Common myeloid progenitor, CD34-positive (primary cell): ENCODE measurements around the gene ICAM5.
A peak's percentile ranks its signal among the peaks of the same experiment; 100 is the strongest.

Experiments used
- CTCF ChIA-PET: fragments of 350-600 bp; sonication (Branson Sonifier 250); formaldehyde crosslinking; loops from one replicate; lab custom pipeline; 2021; ENCODE audit warnings: antibody characterized with exemption; lab: Charles Lee
- POLR2A ChIA-PET: fragments of 350-600 bp; sonication (Branson Sonifier 250); formaldehyde crosslinking; loops from one replicate; lab custom pipeline; 2021; ENCODE audit warnings: antibody characterized with exemption; lab: Charles Lee
- DNase-seq, 3 donors: peaks; one replicate each; pipeline versions ENCODE4 v3.0.0 to v3.0.0-alpha.2; 2013
- H3K27ac ChIP-seq, 2 experiments: 1 replicate in 1 of 2; 2 replicates in 1 of 2; pipeline ENCODE4 v1.7.0; 2013; ENCODE audit warnings: inconsistent platforms in 2 of 2, low read length in 2 of 2, mild to moderate bottlenecking in 2 of 2, low read depth in 1 of 2, moderate library complexity in 1 of 2; ENCODE audit not compliant: severe bottlenecking in 2 of 2, insufficient read depth in 1 of 2, poor library complexity in 1 of 2
- H3K27me3 ChIP-seq, 5 experiments: replicated peaks in 2 of 5; 1 replicate in 3 of 5; 2 replicates in 2 of 5; pipeline versions ENCODE4 v1.6.1 to v1.7.0; 2013; ENCODE audit warnings: low read length in 4 of 5, mild to moderate bottlenecking in 2 of 5, moderate library complexity in 2 of 5, inconsistent platforms in 1 of 5; ENCODE audit not compliant: insufficient read depth in 5 of 5, control insufficient read depth in 4 of 5
- H3K36me3 ChIP-seq, 4 experiments: 1 replicate in 2 of 4; 2 replicates in 2 of 4; pipeline versions ENCODE4 v1.6.1 to v1.7.0; 2013; ENCODE audit warnings: low read length in 3 of 4, control low read depth in 1 of 4, mild to moderate bottlenecking in 1 of 4; ENCODE audit not compliant: control insufficient read depth in 4 of 4, insufficient read depth in 4 of 4
- H3K4me1 ChIP-seq, 4 experiments: 1 replicate in 3 of 4; 2 replicates in 1 of 4; pipeline versions ENCODE4 v1.6.1 to v1.7.1; 2013; ENCODE audit warnings: low read length in 3 of 4, mild to moderate bottlenecking in 3 of 4, control low read depth in 1 of 4, inconsistent platforms in 1 of 4, moderate library complexity in 1 of 4; ENCODE audit not compliant: control insufficient read depth in 4 of 4, insufficient read depth in 4 of 4; ENCODE audit errors: control extremely low read depth in 1 of 4
- H3K4me3 ChIP-seq, 7 experiments: 1 replicate in 4 of 7; 2 replicates in 3 of 7; pipeline versions ENCODE4 v1.5.1 to v1.7.0; 2013; ENCODE audit warnings: mild to moderate bottlenecking in 7 of 7, low read length in 6 of 7, moderate library complexity in 6 of 7, inconsistent platforms in 2 of 7, low read depth in 2 of 7, control low read depth in 1 of 7; ENCODE audit not compliant: insufficient read depth in 4 of 7, control insufficient read depth in 1 of 7; ENCODE audit errors: extremely low read depth in 1 of 7
- H3K9me3 ChIP-seq, 5 experiments: 1 replicate in 4 of 5; 2 replicates in 1 of 5; pipeline versions ENCODE4 v1.6.1 to v1.7.1; 2013; ENCODE audit warnings: low read length in 4 of 5, mild to moderate bottlenecking in 2 of 5, inconsistent platforms in 1 of 5, low read depth in 1 of 5, moderate library complexity in 1 of 5; ENCODE audit not compliant: control insufficient read depth in 4 of 5, insufficient read depth in 2 of 5; ENCODE audit errors: control extremely low read depth in 1 of 5
- WGBS: methylation state at CpG from one replicate; pipeline ENCODE4 v1.1.5; 2013; ENCODE audit not compliant: insufficient coverage; 5-methylcytosine and 5-hydroxymethylcytosine counted together

The ICAM5 gene

GRCh38 chr19:10316229-10317044, 26.7 kb downstream of the ICAM5 start:
- Histone ChIP-seq H3K27me3 (no peaks in the 10 kb centered on the region), H3K4me1 (peaks cover 0 to 14% (median 8%) of the 10 kb centered on the region in 4 experiments), H3K9me3 (no peaks in the 10 kb centered on the region), H3K4me3 (no peak overlapping the region), H3K27ac (peak overlapping the region in 1 of 2 experiments; percentile 66), H3K36me3 (peaks cover 13 to 51% (median 31%) of the 10 kb centered on the region in 4 experiments)
- CTCF ChIA-PET, result interaction anchor here (0.6 to 1.0 kb wide), 2 partner anchors 8 to 11 kb away, joined by 3 to 4 read pairs; no protein-coding TSS in a partner anchor
- no peak for DNase-seq
- WGBS, result 88% methylated on average over 18 of the region's 19 CpGs
- POLR2A ChIA-PET, result no interaction called here

GRCh38 chr19:10317045-10317856, 27.5 kb downstream of the ICAM5 start:
- Histone ChIP-seq H3K27ac (no peak overlapping the region), H3K27me3 (no peaks in the 10 kb centered on the region), H3K4me3 (no peak overlapping the region), H3K9me3 (no peaks in the 10 kb centered on the region), H3K4me1 (peaks cover 0 to 14% (median 8%) of the 10 kb centered on the region in 4 experiments), H3K36me3 (peaks cover 16 to 60% (median 39%) of the 10 kb centered on the region in 4 experiments)
- POLR2A ChIA-PET, result interaction anchor here (0.6 kb wide), 1 partner anchor 40 kb away, joined by 4 read pairs; no protein-coding TSS in a partner anchor
- no peak for DNase-seq
- 95% methylated on average over 24 of the region's 29 CpGs for WGBS
- CTCF ChIA-PET, result interaction anchor here (0.6 to 1.4 kb wide), 3 partner anchors 8 to 12 kb away, joined by 3 to 5 read pairs (median 4); no protein-coding TSS in a partner anchor

- CTCF ChIA-PET, result interaction anchor here (0.9 to 1.4 kb wide), 2 partner anchors 11 to 48 kb away, joined by 5 read pairs; no protein-coding TSS in a partner anchor
- H3K27me3 ChIP-seq, result no peaks in the 10 kb centered on the region
- peaks cover 20 to 67% (median 45%) of the 10 kb centered on the region in 4 experiments for H3K36me3 ChIP-seq
- POLR2A ChIA-PET, result interaction anchor here (0.6 kb wide), 1 partner anchor 41 kb away, joined by 4 read pairs; no protein-coding TSS in a partner anchor
- no peak for DNase-seq
- H3K4me3 ChIP-seq, result no peak overlapping the region
- H3K9me3 ChIP-seq, result no peaks in the 10 kb centered on the region
- H3K27ac ChIP-seq, result no peak overlapping the region
- 92% methylated on average over 3 of the region's 15 CpGs for WGBS
- peaks cover 0 to 14% (median 8%) of the 10 kb centered on the region in 4 experiments for H3K4me1 ChIP-seq
Measured at GRCh38 chr19:10317857-10318462, 28.2 kb downstream of the ICAM5 start.

GRCh38 chr19:10318807-10319682, 29.3 kb downstream of the ICAM5 start:
- DNase-seq, result no peak
- peaks cover 24 to 76% (median 52%) of the 10 kb centered on the region in 4 experiments for H3K36me3 ChIP-seq
- H3K4me3 ChIP-seq, result no peak overlapping the region
- no peaks in the 10 kb centered on the region for H3K9me3 ChIP-seq
- 95% methylated on average over 11 of the region's 13 CpGs for WGBS
- H3K27me3 ChIP-seq, result no peaks in the 10 kb centered on the region
- no peak overlapping the region for H3K27ac ChIP-seq
- POLR2A ChIA-PET, result no interaction called here
- CTCF ChIA-PET, result interaction anchor here (0.9 to 1.5 kb wide), 6 partner anchors 9 to 49 kb away, joined by 3 to 6 read pairs (median 5); no protein-coding TSS in a partner anchor
- peaks cover 0 to 14% (median 8%) of the 10 kb centered on the region in 4 experiments for H3K4me1 ChIP-seq

- Histone ChIP-seq H3K27ac (no peak overlapping the region), H3K9me3 (no peaks in the 10 kb centered on the region), H3K4me3 (no peak overlapping the region), H3K36me3 (peaks cover 27 to 87% (median 63%) of the 10 kb centered on the region in 4 experiments), H3K27me3 (no peaks in the 10 kb centered on the region), H3K4me1 (peaks cover 0 to 3% (median 0%) of the 10 kb centered on the region in 4 experiments)
- no peak for DNase-seq
- 98% methylated on average over 17 of the region's 32 CpGs for WGBS
- CTCF ChIA-PET, result interaction anchor here (0.7 to 1.5 kb wide), 4 partner anchors 10 to 60 kb away, joined by 3 to 4 read pairs (median 3); partner anchors contain the start of gene ICAM1
- POLR2A ChIA-PET, result interaction anchor here (0.6 to 1.4 kb wide), 2 partner anchors 13 to 54 kb away, joined by 3 read pairs; partner anchors contain the start of gene RAVER1
Measured at GRCh38 chr19:10320602-10321416, 31.1 kb downstream of the ICAM5 start.
